Stomach (tissue), 4 donors: ENCODE results near the gene NALCN.

ENCODE experiments used
- CTCF ChIP-seq, 7 experiments: fragments of 450-650 bp in 4 of 7; fragments of 200-600 bp in 3 of 7; sonication (generic) in 3 of 7; IDR thresholded peaks; one replicate each; pipeline ENCODE4 v1.5.1; 2016 to 2019; ENCODE audit warnings: antibody characterized with exemption in 7 of 7, control low read depth in 2 of 7, mild to moderate bottlenecking in 1 of 7
- POLR2A ChIP-seq, 4 donors: fragments of 450-650 bp; IDR thresholded peaks; one replicate each; pipeline ENCODE4 v1.6.1; 2016; ENCODE audit warnings: antibody characterized with exemption in 4 of 4, control low read depth in 2 of 4, mild to moderate bottlenecking in 1 of 4, moderate library complexity in 1 of 4

- no peak for TF ChIP-seq POLR2A (IDR thresholded peaks at IDR 0.05)
- TF ChIP-seq CTCF (IDR thresholded peaks at IDR 0.05), result no peak
These were observed 38.5 kb upstream of the NALCN start for GRCh38 chr13:101454767-101455166.
